T-cell (primary cell): Measurements from ENCODE around the gene FADS1. TPM values are rescaled to one million over a fixed set of nuclear protein-coding genes. Genes with fewer than 3 reads are reported as not detected.

Source experiments
- ATAC-seq, 4 experiments: fragments of 200-7000 bp in 3 of 4; fragments of 150-1000 bp in 1 of 4; cut with Tn5 transposase; replicated peaks in 1 of 4; 1 replicate in 3 of 4; 2 replicates in 1 of 4; pipeline ENCODE4 v1.10.0; 2021; ENCODE audit warnings: moderate library complexity in 3 of 4, mild to moderate bottlenecking in 2 of 4, moderate number of reproducible peaks in 1 of 4
- CTCF ChIA-PET, 2 donors: fragments of 300-600 bp; sonication (Branson Sonifier 250); formaldehyde crosslinking; loops; one replicate each; lab custom pipeline; 2022; ENCODE audit warnings: antibody characterized with exemption in 2 of 2; lab: Charles Lee
- POLR2A ChIA-PET, 2 donors: fragments of 300-600 bp; sonication (Branson Sonifier 250); formaldehyde crosslinking; loops; one replicate each; lab custom pipeline; 2022; ENCODE audit warnings: antibody characterized with exemption in 2 of 2; lab: Charles Lee
- DNase-seq, 35 experiments: peaks; one replicate each; pipeline versions ENCODE4 v3.0.0 to v3.0.0-alpha.2; 2013 to 2023
- H3K27ac ChIP-seq: one replicate; pipeline ENCODE4 v1.5.1; 2013; ENCODE audit warnings: low read length
- H3K27me3 ChIP-seq, 2 experiments: replicated peaks in 1 of 2; 1 replicate in 1 of 2; 2 replicates in 1 of 2; pipeline versions ENCODE4 v1.6.1 to v1.7.0; 2013; ENCODE audit warnings: low read length in 1 of 2, mixed read lengths in 1 of 2; ENCODE audit not compliant: control insufficient read depth in 2 of 2, insufficient read depth in 2 of 2; ENCODE audit errors: extremely low read depth in 1 of 2
- H3K36me3 ChIP-seq, 2 donors: 1 replicate in 1 of 2; 2 replicates in 1 of 2; pipeline versions ENCODE4 v1.6.1 to v1.7.0; 2013; ENCODE audit warnings: low read length in 1 of 2; ENCODE audit not compliant: control insufficient read depth in 2 of 2, insufficient read depth in 1 of 2; ENCODE audit errors: extremely low read depth in 1 of 2
- H3K4me1 ChIP-seq, 2 experiments: 1 replicate in 1 of 2; 2 replicates in 1 of 2; pipeline versions ENCODE4 v1.6.1 to v1.7.0; 2013; ENCODE audit warnings: low read length in 2 of 2, mixed read lengths in 1 of 2; ENCODE audit not compliant: insufficient read depth in 2 of 2, control insufficient read depth in 1 of 2; ENCODE audit errors: extremely low read depth in 1 of 2
- H3K4me3 ChIP-seq, 2 donors: 1 replicate in 1 of 2; 2 replicates in 1 of 2; pipeline versions ENCODE4 v1.5.1 to v1.7.0; 2013; ENCODE audit warnings: mild to moderate bottlenecking in 2 of 2, low read length in 1 of 2, moderate library complexity in 1 of 2; ENCODE audit not compliant: control insufficient read depth in 1 of 2; ENCODE audit errors: extremely low read depth in 1 of 2
- H3K9me3 ChIP-seq: 2 replicates; pipeline ENCODE4 v1.7.0; 2013
- H3K27ac Mint-ChIP-seq, 2 donors: one replicate each; pipeline ENCODE4 v1.8.0; 2020 to 2021; ENCODE audit warnings: mild to moderate bottlenecking in 2 of 2, mixed read lengths in 2 of 2
- H3K27me3 Mint-ChIP-seq, 2 donors: one replicate each; pipeline ENCODE4 v1.8.0; 2021 to 2022; ENCODE audit warnings: mixed read lengths in 2 of 2
- H3K36me3 Mint-ChIP-seq: one replicate; pipeline ENCODE4 v1.8.0; 2021; ENCODE audit warnings: mixed read lengths
- H3K4me1 Mint-ChIP-seq, 3 donors: one replicate each; pipeline ENCODE4 v1.8.0; 2020 to 2022; ENCODE audit warnings: mixed read lengths in 3 of 3, mild to moderate bottlenecking in 1 of 3
- H3K4me3 Mint-ChIP-seq, 3 donors: one replicate each; pipeline ENCODE4 v1.8.0; 2020 to 2022; ENCODE audit warnings: mild to moderate bottlenecking in 3 of 3, mixed read lengths in 3 of 3, moderate library complexity in 3 of 3
- H3K9me3 Mint-ChIP-seq, 3 donors: one replicate each; pipeline ENCODE4 v1.8.0; 2020 to 2022; ENCODE audit warnings: mixed read lengths in 3 of 3
- WGBS: methylation state at CpG from one replicate; pipeline ENCODE4 v1.1.5; 2013; ENCODE audit warnings: missing lambda C conversion rate; ENCODE audit not compliant: insufficient coverage; 5-methylcytosine and 5-hydroxymethylcytosine counted together
- total RNA-seq, 35 experiments: library from RNA in 6 of 35; stranded (reverse) in 6 of 35; fragments of 120-200 nt in 1 of 35; gene quantifications; one replicate each; pipeline versions ENCODE4 v1.2.1 to v1.2.4 and lab custom pipeline; 2013 to 2026

FADS1 gene
- total RNA-seq, 5 donors from 2014 or later (not counting 1 experiment from before 2014, with no cell fraction given), result 1.9 to 8.8 (median 2.9) TPM

- H3K27me3 Mint-ChIP-seq, result peaks cover 6 to 10% of the 10 kb centered on the region in 2 donors
- Histone ChIP-seq H3K36me3 (no peaks in the 10 kb centered on the region), H3K4me1 (peaks cover 0 to 8% of the 10 kb centered on the region in 2 experiments), H3K27me3 (peaks cover 0 to 19% of the 10 kb centered on the region in 2 experiments), H3K27ac (no peak overlapping the region), H3K9me3 (no peaks in the 10 kb centered on the region), H3K4me3 (no peak overlapping the region)
- peaks cover 0 to 12% (median 6%) of the 10 kb centered on the region in 3 donors for H3K4me1 Mint-ChIP-seq
- POLR2A ChIA-PET, result no interaction called here
- H3K36me3 Mint-ChIP-seq, result no peaks in the 10 kb centered on the region
- DNase-seq (no peak), ATAC-seq (no peak)
- H3K9me3 Mint-ChIP-seq, result no peaks in the 10 kb centered on the region
- H3K27ac Mint-ChIP-seq, result no peak overlapping the region
- 87% methylated on average over 9 of the region's 13 CpGs for WGBS
- CTCF ChIA-PET, result no interaction called here
- no peak overlapping the region for H3K4me3 Mint-ChIP-seq
These were observed 55.9 kb downstream of the FADS1 start for GRCh38 chr11:61760946-61761345.

- 81% methylated on average over 7 of the region's 15 CpGs for whole genome bisulfite sequencing
- no peak overlapping the region for H3K4me3 ChIP-seq
- no peak for ATAC-seq
These were observed 59.5 kb downstream of the FADS1 start for GRCh38 chr11:61757213-61757862.

GRCh38 chr11:61756452-61757212, 60.2 kb downstream of the FADS1 start:
- peaks cover 5 to 27% (median 22%) of the 10 kb centered on the region in 3 donors for H3K4me1 Mint-ChIP-seq
- no peaks in the 10 kb centered on the region for H3K36me3 ChIP-seq
- POLR2A ChIA-PET, result no interaction called here
- H3K4me3 ChIP-seq, result no peak overlapping the region
- peaks cover 0 to 30% of the 10 kb centered on the region in 2 experiments for H3K27me3 ChIP-seq
- peaks cover 9 to 21% of the 10 kb centered on the region in 2 donors for H3K27me3 Mint-ChIP-seq
- H3K4me1 ChIP-seq, result peaks cover 0 to 27% of the 10 kb centered on the region in 2 experiments
- peak in 2 of 4 experiments; percentile 49 to 80 for ATAC-seq
- 51% methylated on average over 3 of the region's 9 CpGs for WGBS
- DNase-seq, result peak in 4 of 35 experiments; percentile 5 to 55 (median 18)
- peak overlapping the region; percentile 30 to 36 for H3K27ac Mint-ChIP-seq
- no peak overlapping the region for H3K27ac ChIP-seq
- CTCF ChIA-PET, result no interaction called here
- no peaks in the 10 kb centered on the region for H3K36me3 Mint-ChIP-seq
- H3K4me3 Mint-ChIP-seq, result no peak overlapping the region
- no peaks in the 10 kb centered on the region for H3K9me3 Mint-ChIP-seq
- H3K9me3 ChIP-seq, result no peaks in the 10 kb centered on the region

More at GRCh38 chr11:61757213-61757862, 59.5 kb downstream of the FADS1 start:
- Histone ChIP-seq H3K27ac (no peak overlapping the region), H3K27me3 (peaks cover 0 to 31% of the 10 kb centered on the region in 2 experiments), H3K36me3 (no peaks in the 10 kb centered on the region), H3K9me3 (no peaks in the 10 kb centered on the region), H3K4me1 (peaks cover 0 to 22% of the 10 kb centered on the region in 2 experiments)
- Mint-ChIP-seq H3K4me1 (peaks cover 5 to 23% (median 18%) of the 10 kb centered on the region in 3 donors), H3K9me3 (no peaks in the 10 kb centered on the region), H3K27ac (peak overlapping the region in 1 of 2 donors; percentile 30), H3K4me3 (no peak overlapping the region), H3K36me3 (no peaks in the 10 kb centered on the region), H3K27me3 (peaks cover 14 to 22% of the 10 kb centered on the region in 2 donors)
- DNase-seq, result no peak
- ChIA-PET CTCF (interaction anchor here in 1 of 2 donors (0.6 kb wide), 1 partner anchor 351 kb away, joined by 3 read pairs; no protein-coding TSS in a partner anchor), POLR2A (no interaction called here)

- DNase-seq (no peak), ATAC-seq (no peak)
- Mint-ChIP-seq H3K27ac (peak overlapping the region; percentile 30 to 36), H3K9me3 (no peaks in the 10 kb centered on the region), H3K4me1 (peaks cover 5 to 29% (median 24%) of the 10 kb centered on the region in 3 donors), H3K36me3 (no peaks in the 10 kb centered on the region), H3K27me3 (peaks cover 10 to 25% of the 10 kb centered on the region in 2 donors), H3K4me3 (no peak overlapping the region)
- POLR2A ChIA-PET, result no interaction called here
- H3K36me3 ChIP-seq, result no peaks in the 10 kb centered on the region
- H3K27me3 ChIP-seq, result peaks cover 0 to 32% of the 10 kb centered on the region in 2 experiments
- H3K4me1 ChIP-seq, result peaks cover 0 to 27% of the 10 kb centered on the region in 2 experiments
- no peak overlapping the region for H3K27ac ChIP-seq
- CTCF ChIA-PET, result no interaction called here
- WGBS, result 49% methylated on average over 2 of the region's 4 CpGs
- H3K9me3 ChIP-seq, result no peaks in the 10 kb centered on the region
- no peak overlapping the region for H3K4me3 ChIP-seq
These were observed 60.7 kb downstream of the FADS1 start for GRCh38 chr11:61756147-61756451.

- peaks cover 5 to 29% (median 27%) of the 10 kb centered on the region in 3 donors for H3K4me1 Mint-ChIP-seq
- Histone ChIP-seq H3K9me3 (no peaks in the 10 kb centered on the region), H3K4me1 (peaks cover 0 to 27% of the 10 kb centered on the region in 2 experiments), H3K4me3 (no peak overlapping the region), H3K27ac (no peak overlapping the region), H3K27me3 (peaks cover 0 to 41% of the 10 kb centered on the region in 2 experiments), H3K36me3 (no peaks in the 10 kb centered on the region)
- H3K4me3 Mint-ChIP-seq, result no peak overlapping the region
- no peak for DNase-seq
- no peaks in the 10 kb centered on the region for H3K9me3 Mint-ChIP-seq
- CTCF ChIA-PET, result no interaction called here
- H3K27ac Mint-ChIP-seq, result no peak overlapping the region
- WGBS, result 88% methylated on average over 20 of the region's 31 CpGs
- H3K27me3 Mint-ChIP-seq, result peaks cover 16 to 30% of the 10 kb centered on the region in 2 donors
- H3K36me3 Mint-ChIP-seq, result no peaks in the 10 kb centered on the region
- POLR2A ChIA-PET, result no interaction called here
- ATAC-seq, result no peak
These were observed 62.0 kb downstream of the FADS1 start for GRCh38 chr11:61754534-61755482.

- ChIA-PET POLR2A (interaction anchor here in 1 of 2 donors (0.6 kb wide), 1 partner anchor 37 kb away, joined by 5 read pairs; no protein-coding TSS in a partner anchor), CTCF (no interaction called here)
- Histone ChIP-seq H3K9me3 (no peaks in the 10 kb centered on the region), H3K36me3 (no peaks in the 10 kb centered on the region), H3K27me3 (peaks cover 0 to 53% of the 10 kb centered on the region in 2 experiments), H3K27ac (no peak overlapping the region), H3K4me3 (no peak overlapping the region), H3K4me1 (peaks cover 0 to 27% of the 10 kb centered on the region in 2 experiments)
- Mint-ChIP-seq H3K4me3 (peak overlapping the region; percentile 61 to 78 (median 65)), H3K36me3 (no peaks in the 10 kb centered on the region), H3K27ac (no peak overlapping the region), H3K9me3 (no peaks in the 10 kb centered on the region), H3K4me1 (peaks cover 5 to 29% (median 27%) of the 10 kb centered on the region in 3 donors), H3K27me3 (peaks cover 21 to 37% of the 10 kb centered on the region in 2 donors)
- WGBS, result no CpG with 5 or more reads among the region's 5 CpGs
- no peak for DNase-seq
- ATAC-seq, result no peak
These were observed 63.1 kb downstream of the FADS1 start for GRCh38 chr11:61753672-61754071.
